Spleen (tissue), 3 donors: ENCODE data around the gene RAB11A.
A peak's percentile ranks its signal among the peaks of the same experiment; 100 is the strongest.

Experiments used
- POLR2A ChIP-seq, 3 donors: fragments of 450-650 bp; IDR thresholded peaks; one replicate each; pipeline ENCODE4 v1.5.1; 2017; ENCODE audit warnings: antibody characterized with exemption in 3 of 3, mild to moderate bottlenecking in 1 of 3
- POLR2AphosphoS5 ChIP-seq, 3 donors: sonication (generic); formaldehyde crosslinking; IDR thresholded peaks; one replicate each; pipeline ENCODE4 v1.5.1; 2017; ENCODE audit warnings: antibody characterized with exemption in 3 of 3

DNA sequence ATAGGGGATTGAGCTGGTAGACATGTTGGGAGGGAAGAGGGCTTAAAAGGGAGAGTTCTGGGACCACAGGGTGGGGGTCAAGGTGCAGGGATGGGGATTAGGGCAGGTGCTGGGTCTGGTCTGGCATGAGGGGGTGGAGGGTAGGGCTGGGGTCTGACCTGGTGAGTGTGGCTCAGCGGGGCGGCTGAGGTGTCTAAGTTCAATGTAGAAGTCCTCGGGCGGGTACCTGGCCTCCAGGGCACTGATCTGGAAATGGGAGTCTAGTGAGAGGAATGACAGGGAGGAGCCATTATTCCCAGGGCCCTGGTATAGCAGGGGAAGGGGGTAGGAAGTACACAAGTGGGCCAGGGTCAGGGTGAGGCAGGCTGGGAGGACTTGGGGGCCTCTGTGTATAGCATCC lies 39.6 kb downstream of the RAB11A start:
- TF ChIP-seq POLR2A (IDR thresholded peaks at IDR 0.05) (no peak), POLR2AphosphoS5 (IDR thresholded peaks at IDR 0.05) (peak in 1 of 3 donors; percentile 8)
